Activated B cell treated with CpG ODN at 0.5 μM for 24 hours (primary cell): Measurements from ENCODE around the gene SLC18A2. TPM values are rescaled to one million over a fixed set of nuclear protein-coding genes. Genes with fewer than 3 reads are reported as not detected.
"Not testable (repeated sequence)": the region's sequence is repeated elsewhere in the genome, so short reads cannot be mapped to it uniquely, and the experiment has no call there.

Source experiments
- ATAC-seq: fragments of 200-7000 bp; cut with Tn5 transposase; one replicate; pipeline ENCODE4 v1.10.0; 2021; ENCODE audit warnings: low read depth, mild to moderate bottlenecking, moderate library complexity
- CTCF ChIA-PET: fragments of 350-600 bp; sonication (Branson Sonifier 250); formaldehyde crosslinking; loops from one replicate; lab custom pipeline; 2021; ENCODE audit warnings: antibody characterized with exemption; lab: Charles Lee
- POLR2A ChIA-PET: fragments of 350-600 bp; sonication (Branson Sonifier 250); formaldehyde crosslinking; loops from one replicate; lab custom pipeline; 2021; ENCODE audit warnings: antibody characterized with exemption; lab: Charles Lee
- DNase-seq: peaks from one replicate; pipeline ENCODE4 v3.0.0; 2022
- H3K27ac Mint-ChIP-seq: one replicate; pipeline ENCODE4 v1.8.0; 2020; ENCODE audit warnings: mixed read lengths
- H3K27me3 Mint-ChIP-seq: one replicate; pipeline ENCODE4 v1.8.0; 2021; ENCODE audit warnings: mixed read lengths
- H3K36me3 Mint-ChIP-seq: one replicate; pipeline ENCODE4 v1.8.0; 2021; ENCODE audit warnings: low read depth, mixed read lengths
- H3K4me1 Mint-ChIP-seq: one replicate; pipeline ENCODE4 v1.8.0; 2021; ENCODE audit warnings: mixed read lengths
- H3K4me3 Mint-ChIP-seq: one replicate; pipeline ENCODE4 v1.8.0; 2020; ENCODE audit warnings: mild to moderate bottlenecking, mixed read lengths
- H3K9me3 Mint-ChIP-seq: one replicate; pipeline ENCODE4 v1.8.0; 2020; ENCODE audit warnings: mixed read lengths
- intact Hi-C: fragments of 100-400 bp; cut with micrococcal nuclease; formaldehyde crosslinking; loops from one replicate; pipeline ENCODE4 v1.15.1; 2024
- total RNA-seq: library from RNA; stranded (reverse); gene quantifications from 2 replicates; pipeline ENCODE4 v1.2.3, GENCODE V29; 2022
- TF ChIP-seq, protein P1 (sequence below): fragments of 200-600 bp; IDR thresholded peaks from one replicate; pipeline ENCODE4 v1.8.0; 2022; ENCODE audit warnings: antibody characterized with exemption, mild to moderate bottlenecking

The SLC18A2 gene
- total RNA-seq, 1 donor from 2014 or later = not detected

DNA sequence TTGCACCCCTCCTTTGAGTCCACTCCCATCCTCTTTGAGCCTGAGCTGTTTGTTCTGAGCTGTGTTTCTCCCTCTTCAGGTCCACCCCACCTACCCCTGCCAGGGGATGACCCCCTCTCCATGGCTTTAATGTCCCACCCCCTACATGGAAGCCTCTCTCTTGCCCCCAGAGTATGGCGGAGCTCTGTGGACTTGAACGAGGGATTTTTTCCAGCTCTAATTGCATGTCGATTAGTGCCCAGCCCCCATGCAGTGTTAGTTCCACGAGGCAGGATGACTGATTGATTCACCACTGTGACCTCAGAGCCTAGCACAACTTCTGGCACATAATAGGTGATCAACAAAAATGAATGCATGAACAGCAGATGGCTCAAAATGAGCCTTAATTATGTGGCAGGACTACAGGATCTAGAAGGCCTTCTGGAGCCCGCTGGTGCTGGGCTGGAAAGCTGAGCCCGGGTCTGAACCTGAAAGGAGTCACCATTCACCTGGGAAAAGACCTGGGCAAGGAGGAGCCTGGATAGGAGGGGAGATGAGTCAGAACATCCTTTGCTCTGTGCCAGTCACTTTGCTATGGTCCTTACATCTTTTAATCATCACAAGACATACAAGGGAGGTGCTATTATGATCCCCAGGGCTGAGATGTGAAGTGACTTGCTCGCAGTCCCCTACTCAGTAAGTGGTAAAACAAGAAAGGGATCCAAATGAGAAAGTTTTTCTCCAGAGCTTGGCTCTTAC, 17.1 kb upstream of the SLC18A2 start:
- Mint-ChIP-seq H3K4me3 (no peak overlapping the region), H3K36me3 (no peaks in the 10 kb centered on the region), H3K9me3 (no peaks in the 10 kb centered on the region), H3K27me3 (peaks cover 6% of the 10 kb centered on the region), H3K4me1 (no peaks in the 10 kb centered on the region), H3K27ac (no peak overlapping the region)
- POLR2A ChIA-PET = no interaction called here
- intact Hi-C loops = no loop called here
- TF ChIP-seq, protein P1, sequence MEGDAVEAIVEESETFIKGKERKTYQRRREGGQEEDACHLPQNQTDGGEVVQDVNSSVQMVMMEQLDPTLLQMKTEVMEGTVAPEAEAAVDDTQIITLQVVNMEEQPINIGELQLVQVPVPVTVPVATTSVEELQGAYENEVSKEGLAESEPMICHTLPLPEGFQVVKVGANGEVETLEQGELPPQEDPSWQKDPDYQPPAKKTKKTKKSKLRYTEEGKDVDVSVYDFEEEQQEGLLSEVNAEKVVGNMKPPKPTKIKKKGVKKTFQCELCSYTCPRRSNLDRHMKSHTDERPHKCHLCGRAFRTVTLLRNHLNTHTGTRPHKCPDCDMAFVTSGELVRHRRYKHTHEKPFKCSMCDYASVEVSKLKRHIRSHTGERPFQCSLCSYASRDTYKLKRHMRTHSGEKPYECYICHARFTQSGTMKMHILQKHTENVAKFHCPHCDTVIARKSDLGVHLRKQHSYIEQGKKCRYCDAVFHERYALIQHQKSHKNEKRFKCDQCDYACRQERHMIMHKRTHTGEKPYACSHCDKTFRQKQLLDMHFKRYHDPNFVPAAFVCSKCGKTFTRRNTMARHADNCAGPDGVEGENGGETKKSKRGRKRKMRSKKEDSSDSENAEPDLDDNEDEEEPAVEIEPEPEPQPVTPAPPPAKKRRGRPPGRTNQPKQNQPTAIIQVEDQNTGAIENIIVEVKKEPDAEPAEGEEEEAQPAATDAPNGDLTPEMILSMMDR = no peak
- no peak for DNase-seq
- CTCF ChIA-PET = no interaction called here
- ATAC-seq = no peak

DNA sequence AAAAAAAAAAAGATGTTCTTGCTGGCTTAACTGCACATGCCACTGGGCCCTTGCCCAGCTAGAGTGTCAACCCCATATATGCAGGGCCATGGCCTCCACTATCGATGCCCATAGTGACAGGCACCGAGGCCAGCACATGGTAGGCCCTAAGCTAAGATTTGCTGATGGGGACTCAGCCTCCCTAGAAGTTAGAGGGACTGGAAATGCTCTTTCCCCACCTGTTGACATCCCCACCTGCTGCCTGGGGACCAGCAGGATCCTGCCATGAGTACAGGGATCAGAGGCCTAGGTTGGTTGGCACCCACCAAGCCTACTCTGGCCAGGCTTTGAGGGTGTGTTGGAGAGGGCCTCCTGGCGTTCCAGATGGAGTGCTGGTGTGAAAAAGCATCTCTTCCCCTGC, 16.0 kb upstream of the SLC18A2 start:
- DNase-seq (no peak), ATAC-seq (no peak)
- Mint-ChIP-seq H3K4me3 (no peak overlapping the region), H3K9me3 (no peaks in the 10 kb centered on the region), H3K27ac (no peak overlapping the region), H3K4me1 (no peaks in the 10 kb centered on the region), H3K36me3 (no peaks in the 10 kb centered on the region), H3K27me3 (peaks cover 13% of the 10 kb centered on the region)
- TF ChIP-seq, protein P1 = no peak
- CTCF ChIA-PET = no interaction called here
- POLR2A ChIA-PET = no interaction called here
- intact Hi-C loops = no loop called here

DNA sequence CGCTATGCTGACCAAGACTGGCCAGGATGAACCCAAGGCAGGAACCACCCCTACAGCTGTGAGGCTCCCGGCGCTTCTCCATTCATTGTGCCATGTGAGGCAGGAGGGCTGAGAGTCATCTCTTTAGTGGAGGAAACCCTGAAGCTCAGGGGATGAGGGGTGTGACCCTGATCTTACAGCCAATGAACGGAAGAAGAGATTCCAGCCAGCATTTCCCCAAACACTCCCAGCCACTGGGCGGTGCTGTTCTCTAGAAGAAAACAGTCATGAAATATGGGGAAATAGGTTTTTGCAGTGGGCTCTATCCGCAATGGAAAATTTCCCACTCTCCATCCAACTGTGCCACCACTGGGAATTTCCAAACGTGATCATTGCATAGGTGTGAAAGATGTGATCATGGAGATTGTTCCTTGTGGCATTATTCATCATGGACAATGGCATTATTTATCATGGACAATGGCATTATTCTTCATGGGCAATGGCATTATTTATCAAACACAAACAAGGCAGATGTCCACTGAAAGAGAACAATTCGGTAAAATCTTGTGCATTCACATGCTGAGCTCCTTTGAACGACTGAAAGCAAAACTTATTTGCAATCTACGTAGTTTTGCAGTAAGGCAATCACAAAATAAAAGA, 14.0 kb upstream of the SLC18A2 start:
- Mint-ChIP-seq H3K4me1 (no peaks in the 10 kb centered on the region), H3K36me3 (no peaks in the 10 kb centered on the region), H3K27me3 (peaks cover 29% of the 10 kb centered on the region), H3K4me3 (no peak overlapping the region), H3K27ac (no peak overlapping the region), H3K9me3 (no peaks in the 10 kb centered on the region)
- no peak for DNase-seq
- ATAC-seq = no peak
- intact Hi-C loops = no loop called here
- TF ChIP-seq, protein P1 = no peak
- ChIA-PET CTCF (interaction anchor here (0.9 to 1.0 kb wide), 2 partner anchors 10 to 93 kb away, joined by 3 to 4 read pairs; no protein-coding TSS in a partner anchor), POLR2A (no interaction called here)

DNA sequence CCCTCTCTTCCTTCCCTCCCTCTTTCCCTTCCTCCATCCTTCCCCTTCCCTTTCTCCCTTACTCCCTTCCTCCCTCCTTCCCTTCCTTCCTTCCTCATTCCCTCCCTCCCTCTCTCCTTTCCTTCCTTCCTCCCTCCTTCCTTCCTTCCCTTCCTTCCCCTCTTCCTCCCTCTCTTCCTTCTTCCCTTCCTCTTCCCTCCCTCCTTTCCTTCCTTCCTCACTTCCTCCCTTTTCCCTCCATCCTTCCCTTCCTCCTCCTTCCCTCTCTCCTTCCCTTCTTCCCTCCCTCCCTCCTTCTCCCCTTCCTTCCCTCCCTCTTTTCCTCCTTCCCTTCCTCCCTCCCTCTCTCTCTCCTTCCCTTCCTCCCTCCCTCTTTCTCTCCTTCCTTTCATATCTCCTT, 12.7 kb upstream of the SLC18A2 start:
- intact Hi-C loops = no loop called here
- POLR2A ChIA-PET = no interaction called here
- DNase-seq (no peak), ATAC-seq (no peak)
- CTCF ChIA-PET = no interaction called here
- H3K4me3 Mint-ChIP-seq = no peak overlapping the region
- no peaks in the 10 kb centered on the region for H3K36me3 Mint-ChIP-seq
- no peak overlapping the region for H3K27ac Mint-ChIP-seq
- H3K4me1 Mint-ChIP-seq = no peaks in the 10 kb centered on the region
- H3K27me3 Mint-ChIP-seq = peaks cover 36% of the 10 kb centered on the region
- H3K9me3 Mint-ChIP-seq = no peaks in the 10 kb centered on the region
- TF ChIP-seq, protein P1 = no peak

DNA sequence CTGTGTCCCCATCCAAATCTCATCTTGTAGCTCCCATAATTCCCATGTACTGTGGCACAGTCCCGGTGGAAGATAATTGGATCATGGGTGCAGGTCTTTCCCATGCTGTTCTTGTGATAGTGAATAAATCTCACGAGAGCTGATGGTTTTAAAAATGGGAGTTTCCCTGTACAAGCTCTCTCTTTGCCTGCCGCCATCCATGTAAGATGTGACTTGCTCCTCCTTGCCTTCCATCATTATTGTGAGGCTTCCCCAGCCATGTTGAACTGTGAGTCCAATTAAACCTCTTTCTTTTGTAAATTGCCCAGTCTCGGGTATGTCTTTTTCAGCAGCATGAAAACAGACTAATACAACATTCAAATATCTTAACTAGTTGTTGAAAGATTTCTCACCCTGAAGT, 10.8 kb upstream of the SLC18A2 start:
- CTCF ChIA-PET = not testable (repeated sequence)
- H3K27me3 Mint-ChIP-seq = peaks cover 42% of the 10 kb centered on the region

More for the DNA sequence above, 10.8 kb upstream of the SLC18A2 start:
- H3K9me3 Mint-ChIP-seq, H3K4me1 Mint-ChIP-seq, ATAC-seq, intact Hi-C loops, POLR2A ChIA-PET, H3K36me3 Mint-ChIP-seq, DNase-seq, H3K4me3 Mint-ChIP-seq, H3K27ac Mint-ChIP-seq: not testable (repeated sequence)
